HG02852 (cell line): ENCODE measurements around the gene EFCAB13.
A peak's percentile ranks its signal among the peaks of the same experiment; 100 is the strongest.

Experiments
- ATAC-seq: cut with Tn5 transposase; IDR thresholded peaks from one replicate; pipeline ENCODE4 v1.9.1; 2021; ENCODE audit warnings: mild to moderate bottlenecking, moderate library complexity; ENCODE audit not compliant: unreplicated experiment

The EFCAB13 gene

DNA sequence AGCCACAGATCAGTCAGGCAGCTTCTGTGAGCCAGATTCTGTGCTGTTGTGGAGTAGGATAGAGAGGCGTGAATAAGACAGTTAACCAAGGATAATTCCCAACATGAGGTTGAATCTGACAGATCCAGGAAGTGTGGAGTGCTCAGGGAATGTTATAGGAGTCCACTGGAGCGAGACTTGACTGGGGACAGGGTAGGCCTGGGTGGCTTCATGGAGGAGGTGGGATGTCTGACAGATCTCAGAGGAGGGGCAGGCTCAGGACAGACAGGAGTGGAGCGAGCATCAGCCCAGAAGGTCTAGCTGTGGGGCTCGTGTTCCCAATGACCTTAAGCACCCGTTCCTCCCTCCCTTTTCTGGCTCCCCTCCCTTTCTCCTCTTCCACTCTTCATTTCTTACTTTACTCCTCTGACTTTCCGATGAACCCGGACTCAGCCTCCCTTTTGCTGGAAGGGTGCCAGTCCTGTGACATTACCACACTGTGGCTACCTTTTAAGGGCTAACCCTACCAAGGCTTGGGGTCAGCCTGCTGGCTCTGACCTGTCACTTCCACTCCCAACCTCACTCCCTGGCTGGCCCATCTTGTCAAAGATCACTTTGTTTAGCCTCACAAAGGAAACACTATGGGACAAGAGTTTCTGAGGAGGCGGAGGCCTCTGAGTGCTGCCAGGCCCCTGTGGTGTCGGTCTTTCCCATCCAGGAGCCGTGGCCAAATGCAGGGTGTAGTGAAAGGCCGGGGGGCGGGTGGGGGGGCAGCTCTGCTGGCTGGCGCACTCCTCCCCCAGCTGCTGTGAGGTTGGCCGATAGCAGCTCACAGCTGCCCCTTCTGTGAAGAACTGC is 28.5 kb upstream of the EFCAB13 start:
- no peak for ATAC-seq

DNA sequence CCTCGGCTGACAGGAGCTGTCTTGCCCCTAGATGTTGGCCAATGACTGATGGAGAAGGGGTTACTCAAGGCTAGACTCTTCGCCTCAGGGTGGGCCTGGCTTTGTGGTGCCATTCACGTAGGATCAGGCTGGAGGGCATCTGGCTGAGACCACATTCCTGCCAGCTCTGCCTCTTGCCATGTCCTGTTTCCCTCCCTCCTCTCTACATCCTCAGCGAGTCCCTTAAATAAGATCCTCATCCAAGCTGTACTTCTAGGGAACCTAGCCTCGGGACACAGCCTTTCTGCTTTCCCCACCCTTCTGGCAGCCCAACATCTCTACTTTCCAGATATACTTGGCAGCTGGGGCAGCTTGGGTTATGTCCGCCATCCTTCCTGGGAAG is 27.9 kb upstream of the EFCAB13 start:
- ATAC-seq, result no peak

- ATAC-seq, result no peak
Observed at GRCh38 chr17:47297661-47298400, 25.9 kb upstream of the EFCAB13 start.

DNA sequence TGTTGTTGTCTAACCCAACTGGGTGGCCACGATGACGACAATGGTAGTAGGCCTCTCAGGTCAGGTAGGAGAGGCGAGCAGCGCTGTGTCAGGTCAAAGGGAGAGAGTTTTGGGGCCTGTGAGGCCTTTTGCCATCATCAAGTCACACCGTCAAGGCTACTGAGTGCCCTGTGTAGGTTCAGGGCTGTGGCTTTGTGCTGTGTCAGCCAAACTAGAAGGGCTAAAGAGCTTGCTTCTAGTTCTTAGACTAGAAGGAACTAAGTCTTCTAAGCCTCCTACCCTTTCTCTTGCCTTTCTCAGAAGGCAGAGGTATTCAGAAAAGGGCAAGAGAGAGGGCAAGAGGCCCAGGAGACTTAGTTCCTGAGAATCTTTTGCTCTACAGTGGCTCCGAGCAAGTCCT is 25.0 kb upstream of the EFCAB13 start:
- ATAC-seq, result no peak

DNA sequence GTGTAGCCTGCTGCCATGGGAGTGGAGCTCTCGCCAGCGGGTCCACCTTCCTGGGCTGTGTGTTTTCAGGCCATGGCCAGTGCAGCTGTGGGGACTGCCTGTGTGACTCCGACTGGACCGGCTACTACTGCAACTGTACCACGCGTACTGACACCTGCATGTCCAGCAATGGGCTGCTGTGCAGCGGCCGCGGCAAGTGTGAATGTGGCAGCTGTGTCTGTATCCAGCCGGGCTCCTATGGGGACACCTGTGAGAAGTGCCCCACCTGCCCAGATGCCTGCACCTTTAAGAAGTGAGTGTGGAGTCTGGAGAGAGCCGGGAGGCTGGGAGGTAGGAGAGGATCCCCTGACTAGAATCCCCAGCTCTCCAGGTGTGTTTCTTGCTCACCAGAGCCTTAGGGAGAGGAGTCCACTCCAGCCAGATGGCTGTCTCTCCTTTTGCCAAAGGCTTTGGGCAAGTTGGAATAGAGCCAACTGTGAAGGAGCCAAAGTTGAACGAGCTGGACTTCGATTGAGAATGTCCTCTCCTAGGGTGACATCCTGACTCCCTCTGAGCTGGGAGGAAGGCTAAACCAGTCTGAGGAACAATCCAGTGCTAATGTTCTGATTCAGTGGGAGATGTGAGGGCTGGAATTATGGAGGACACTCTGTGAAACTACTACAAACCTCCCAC is 24.4 kb upstream of the EFCAB13 start:
- ATAC-seq, result no peak

DNA sequence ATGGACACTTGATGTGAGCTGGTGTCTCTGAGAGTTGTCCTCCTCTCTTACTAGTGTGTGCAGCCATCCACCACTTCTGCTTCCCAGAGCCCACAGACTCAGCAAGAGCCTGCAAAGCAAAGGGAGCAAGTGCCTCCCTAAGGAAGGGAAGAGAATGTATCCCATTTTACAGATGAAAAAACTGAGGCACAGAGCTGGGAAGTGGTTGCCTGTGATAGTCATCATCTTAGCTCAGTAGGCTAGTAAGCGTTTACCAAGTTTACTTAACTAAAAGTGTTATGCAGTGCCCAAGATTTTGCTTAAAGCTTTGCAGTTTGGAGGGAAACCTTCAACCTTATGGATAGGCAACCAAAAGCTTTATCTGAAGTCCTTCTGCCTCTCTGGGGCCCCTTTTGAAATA is 23.0 kb upstream of the EFCAB13 start:
- ATAC-seq, result no peak

GRCh38 chr17:47301161-47301560 is 22.6 kb upstream of the EFCAB13 start:
- ATAC-seq, result no peak

- no peak for ATAC-seq
Observed at GRCh38 chr17:47301831-47302230, 21.9 kb upstream of the EFCAB13 start.

- ATAC-seq, result no peak
Observed at GRCh38 chr17:47304186-47304585, 19.6 kb upstream of the EFCAB13 start.

- no peak for ATAC-seq
Observed at GRCh38 chr17:47305302-47305923, 18.3 kb upstream of the EFCAB13 start.

DNA sequence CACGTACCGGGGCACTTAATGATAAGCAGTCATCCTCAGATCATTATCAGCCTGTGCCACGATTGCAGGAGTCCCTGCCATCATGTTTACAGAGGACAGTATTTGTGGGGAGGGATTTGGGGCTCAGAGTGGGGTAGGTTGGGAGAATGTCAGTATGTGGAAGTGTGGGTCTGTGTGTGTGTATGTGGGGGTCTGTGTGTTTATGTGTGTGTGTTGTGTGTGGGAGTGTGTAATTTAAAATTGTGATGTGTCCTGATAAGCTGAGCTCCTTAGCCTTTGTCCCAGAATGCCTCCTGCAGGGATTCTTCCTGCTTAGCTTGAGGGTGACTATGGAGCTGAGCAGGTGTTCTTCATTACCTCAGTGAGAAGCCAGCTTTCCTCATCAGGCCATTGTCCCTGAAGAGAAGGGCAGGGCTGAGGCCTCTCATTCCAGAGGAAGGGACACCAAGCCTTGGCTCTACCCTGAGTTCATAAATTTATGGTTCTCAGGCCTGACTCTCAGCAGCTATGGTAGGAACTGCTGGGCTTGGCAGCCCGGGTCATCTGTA is 13.5 kb upstream of the EFCAB13 start:
- ATAC-seq, result no peak

DNA sequence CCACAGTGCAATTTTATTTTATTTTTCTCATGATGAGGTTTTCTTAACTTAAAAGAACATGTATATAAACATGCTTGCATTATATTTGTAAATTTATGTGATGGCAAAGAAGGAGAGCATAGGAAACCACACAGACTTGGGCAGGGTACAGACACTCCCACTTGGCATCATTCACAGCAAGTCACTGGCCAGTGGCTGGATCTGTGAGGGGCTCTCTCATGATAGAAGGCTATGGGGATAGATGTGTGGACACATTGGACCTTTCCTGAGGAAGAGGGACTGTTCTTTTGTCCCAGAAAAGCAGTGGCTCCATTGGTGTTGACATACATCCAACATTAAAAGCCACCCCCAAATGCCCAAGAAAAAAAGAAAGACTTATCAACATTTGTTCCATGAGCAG is 12.3 kb upstream of the EFCAB13 start:
- ATAC-seq, result no peak

- no peak for ATAC-seq
Observed at GRCh38 chr17:47315451-47316266, 8.1 kb upstream of the EFCAB13 start.

DNA sequence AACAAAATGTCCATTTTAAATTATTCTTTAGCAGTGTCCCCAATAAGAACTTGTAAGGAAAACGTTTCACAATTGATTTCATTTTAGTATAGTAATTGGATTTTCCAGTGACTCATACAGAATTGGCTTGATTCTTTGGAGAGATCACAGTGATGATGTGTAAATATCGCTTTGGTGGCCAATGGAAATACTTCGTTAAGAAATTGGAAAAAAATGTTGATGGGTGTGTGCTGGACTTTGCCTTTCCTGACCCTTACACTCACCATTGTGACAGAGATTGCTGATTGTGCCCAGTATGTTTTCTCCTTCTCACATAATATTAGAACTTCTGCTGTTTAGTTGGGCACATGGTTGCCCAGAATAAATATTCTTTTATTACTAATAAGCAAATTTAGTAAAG is 7.4 kb upstream of the EFCAB13 start:
- ATAC-seq, result no peak

DNA sequence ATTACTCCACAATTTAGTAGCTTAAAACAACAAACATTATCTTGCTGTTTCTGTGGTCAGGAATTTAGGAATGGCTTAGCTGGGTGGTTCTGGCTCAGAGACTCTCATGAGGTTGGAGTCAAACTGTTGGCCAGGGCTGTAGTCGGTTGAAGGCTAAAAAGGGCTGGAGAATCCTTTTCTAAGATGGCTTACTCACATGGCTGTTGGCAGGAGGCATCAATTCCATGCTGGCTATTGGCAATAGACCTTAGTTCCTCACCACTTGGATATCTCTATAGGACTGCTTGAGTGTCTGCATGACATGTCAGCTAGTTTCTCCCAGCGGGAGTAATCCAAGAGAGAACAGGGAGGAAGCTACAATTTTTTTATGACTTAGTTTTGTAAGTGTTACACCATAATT is 6.6 kb upstream of the EFCAB13 start:
- no peak for ATAC-seq

GRCh38 chr17:47318197-47318918 is 5.4 kb upstream of the EFCAB13 start:
- ATAC-seq, result no peak

GRCh38 chr17:47320879-47321502 is 2.8 kb upstream of the EFCAB13 start:
- no peak for ATAC-seq

DNA sequence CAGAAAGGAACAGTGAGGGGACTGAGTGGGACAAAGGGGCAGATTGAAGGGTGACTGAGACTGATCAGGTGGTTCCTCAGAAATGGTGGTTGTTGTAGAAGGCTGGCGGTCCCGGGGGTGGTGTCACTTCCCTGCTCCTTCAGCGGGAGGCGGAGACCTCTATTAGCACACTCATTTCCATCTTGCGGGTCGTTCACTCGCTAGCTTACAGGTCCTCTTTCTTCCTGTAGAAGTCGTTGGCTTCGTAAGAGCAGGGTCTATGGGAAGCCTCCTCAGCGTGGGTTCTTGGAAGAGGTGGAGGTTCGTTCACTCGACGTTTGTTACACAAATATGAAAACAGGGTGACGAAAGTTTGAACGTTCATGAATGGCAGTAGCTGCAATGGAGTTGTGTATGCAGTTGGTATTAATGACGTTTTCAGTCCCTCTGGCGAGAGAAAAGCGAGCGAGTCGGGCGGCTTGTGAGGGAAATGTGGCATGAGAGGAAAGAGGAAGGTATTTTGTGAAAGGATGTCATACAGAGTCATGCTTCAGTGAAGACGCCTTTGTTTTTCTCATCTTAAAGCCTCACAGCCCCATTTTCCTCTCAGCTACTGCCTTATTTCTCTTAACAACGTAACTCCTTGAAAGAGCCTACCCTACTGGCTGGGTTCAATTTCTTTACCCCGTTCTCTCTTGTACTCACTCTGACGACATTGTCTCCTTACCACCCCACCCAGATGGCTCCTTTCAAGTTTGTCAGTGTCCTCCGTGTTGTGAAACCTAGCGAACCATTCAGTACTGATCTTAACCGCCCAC is 667 bp downstream of the EFCAB13 start:
- peak; percentile 32 for ATAC-seq
